Cardiac muscle cell (in vitro differentiated cells and primary cell): ENCODE measurements around the gene GGACT. TPM values are rescaled to one million over a fixed set of nuclear protein-coding genes. Genes with fewer than 3 reads are reported as not detected.
A peak's percentile ranks its signal among the peaks of the same experiment; 100 is the strongest.

Source experiments
- DNase-seq, 2 donors: peaks; one replicate each; pipeline versions ENCODE4 v3.0.0 to v3.0.0-alpha.2; 2010 to 2017; ENCODE audit warnings: low read depth in 1 of 2, low spot score in 1 of 2
- H3K27ac ChIP-seq: fragments of 200-600 bp; sonication (generic); 2 replicates; pipeline ENCODE4 v1.5.1; 2016
- H3K27me3 ChIP-seq: fragments of 200-600 bp; sonication (generic); 2 replicates; pipeline ENCODE4 v1.6.0; 2016; ENCODE audit warnings: control low read depth
- H3K36me3 ChIP-seq: fragments of 200-600 bp; sonication (generic); 2 replicates; pipeline ENCODE4 v1.5.1; 2016; ENCODE audit warnings: control low read depth
- H3K4me1 ChIP-seq: fragments of 200-600 bp; sonication (generic); 2 replicates; pipeline ENCODE4 v1.8.1; 2017; ENCODE audit warnings: low read depth, mild to moderate bottlenecking, mixed run types
- H3K4me3 ChIP-seq: fragments of 200-600 bp; sonication (generic); 2 replicates; pipeline ENCODE4 v1.5.1; 2016; ENCODE audit warnings: mild to moderate bottlenecking
- H3K9me3 ChIP-seq: fragments of 200-600 bp; sonication (generic); 2 replicates; pipeline ENCODE4 v1.5.1; 2017; ENCODE audit warnings: low read depth, mild to moderate bottlenecking, control low read depth
- CTCF ChIP-seq: IDR thresholded peaks from 2 replicates; pipeline ENCODE4 v1.5.1; 2012; ENCODE audit warnings: low read depth, mild to moderate bottlenecking, low read length
- polyA plus RNA-seq: library from polyadenylated mRNA; unstranded; fragments of >200 nt; fragmentation: Nextera tagmentation; extraction: Ambion mirVana; gene quantifications from 2 replicates; pipeline ENCODE4 v1.2.1, GENCODE V29; 2016
- total RNA-seq: library from RNA; depleted of rRNA; stranded (reverse); fragments of >200 nt; gene quantifications from 2 replicates; pipeline ENCODE4 v1.2.3, GENCODE V29; 2016

The GGACT gene
- total and polyA plus RNA-seq, 2 experiments from 2014 or later = 4.4 to 8.3 TPM

GRCh38 chr13:100517728-100518127, 70.9 kb downstream of the GGACT start:
- Histone ChIP-seq H3K27ac (no peak overlapping the region), H3K4me3 (no peak overlapping the region), H3K27me3 (no peaks in the 10 kb centered on the region), H3K4me1 (no peaks in the 10 kb centered on the region), H3K9me3 (no peaks in the 10 kb centered on the region), H3K36me3 (no peaks in the 10 kb centered on the region)
- DNase-seq = no peak
- no peak for TF ChIP-seq CTCF

- TF ChIP-seq CTCF = no peak
- no peak overlapping the region for H3K4me3 ChIP-seq
- no peaks in the 10 kb centered on the region for H3K4me1 ChIP-seq
- no peak for DNase-seq
- no peak overlapping the region for H3K27ac ChIP-seq
- no peaks in the 10 kb centered on the region for H3K9me3 ChIP-seq
- H3K27me3 ChIP-seq = no peaks in the 10 kb centered on the region
- H3K36me3 ChIP-seq = no peaks in the 10 kb centered on the region
Observed at GRCh38 chr13:100517135-100517534, 71.5 kb downstream of the GGACT start.

GRCh38 chr13:100515410-100515800, 73.2 kb downstream of the GGACT start:
- Histone ChIP-seq H3K36me3 (no peaks in the 10 kb centered on the region), H3K9me3 (no peaks in the 10 kb centered on the region), H3K4me1 (peaks cover 14% of the 10 kb centered on the region), H3K4me3 (no peak overlapping the region), H3K27me3 (no peaks in the 10 kb centered on the region), H3K27ac (no peak overlapping the region)
- TF ChIP-seq CTCF = no peak
- no peak for DNase-seq

GRCh38 chr13:100514788-100515409, 73.7 kb downstream of the GGACT start:
- Histone ChIP-seq H3K27ac (no peak overlapping the region), H3K9me3 (no peaks in the 10 kb centered on the region), H3K4me3 (no peak overlapping the region), H3K36me3 (no peaks in the 10 kb centered on the region), H3K27me3 (no peaks in the 10 kb centered on the region), H3K4me1 (peaks cover 19% of the 10 kb centered on the region)
- peak; percentile 82 to 84 for DNase-seq
- peak; percentile 96 for TF ChIP-seq CTCF

- no peak for TF ChIP-seq CTCF
- Histone ChIP-seq H3K4me3 (no peak overlapping the region), H3K27ac (no peak overlapping the region), H3K27me3 (no peaks in the 10 kb centered on the region), H3K9me3 (no peaks in the 10 kb centered on the region), H3K4me1 (peaks cover 21% of the 10 kb centered on the region), H3K36me3 (no peaks in the 10 kb centered on the region)
- peak in 1 of 2 donors; percentile 42 for DNase-seq
Observed at GRCh38 chr13:100513987-100514670, 74.5 kb downstream of the GGACT start.
